Calu3 (cell line): Measurements from ENCODE around the gene BRD3OS. TPM values are rescaled to one million over a fixed set of nuclear protein-coding genes. Genes with fewer than 3 reads are reported as not detected.
A peak's percentile ranks its signal among the peaks of the same experiment; 100 is the strongest.

Experiments used
- BruUV-seq: library from RNA; stranded (reverse); fragments of 400-500 nt; replicated peaks from 2 replicates; lab custom pipeline; 2021; lab: Mats Ljungman, UMichigan
- CTCF ChIA-PET: fragments of 300-600 bp; sonication (Branson Sonifier 250); formaldehyde crosslinking; loops from one replicate; lab custom pipeline; 2022; ENCODE audit warnings: antibody characterized with exemption; lab: Charles Lee
- DNase-seq: peaks from one replicate; pipeline ENCODE4 v3.0.0; 2022
- H3K27ac Mint-ChIP-seq: one replicate; pipeline ENCODE4 v1.8.0; 2022; ENCODE audit warnings: mixed read lengths; ENCODE audit not compliant: unreplicated experiment
- H3K27me3 Mint-ChIP-seq: one replicate; pipeline ENCODE4 v1.8.0; 2022; ENCODE audit warnings: mixed read lengths; ENCODE audit not compliant: unreplicated experiment
- H3K36me3 Mint-ChIP-seq: one replicate; pipeline ENCODE4 v1.8.0; 2022; ENCODE audit warnings: mild to moderate bottlenecking, moderate library complexity, mixed read lengths; ENCODE audit not compliant: insufficient read depth, unreplicated experiment
- H3K4me1 Mint-ChIP-seq: one replicate; pipeline ENCODE4 v1.8.0; 2022; ENCODE audit warnings: mild to moderate bottlenecking, low read depth, mixed read lengths; ENCODE audit not compliant: unreplicated experiment
- H3K4me3 Mint-ChIP-seq: one replicate; pipeline ENCODE4 v1.8.0; 2022; ENCODE audit warnings: mild to moderate bottlenecking, low read depth, moderate library complexity, mixed read lengths; ENCODE audit not compliant: unreplicated experiment
- H3K9me3 Mint-ChIP-seq: one replicate; pipeline ENCODE4 v1.8.0; 2022; ENCODE audit warnings: low read depth, mixed read lengths; ENCODE audit not compliant: unreplicated experiment
- CTCF ChIP-seq: fragments of 200-600 bp; IDR thresholded peaks from one replicate; pipeline ENCODE4 v1.8.0; 2022; ENCODE audit warnings: antibody characterized with exemption; ENCODE audit not compliant: unreplicated experiment
- intact Hi-C: fragments of 100-400 bp; cut with micrococcal nuclease; formaldehyde crosslinking; loops from one replicate; pipeline ENCODE4 v1.10.0; 2022; ENCODE audit not compliant: unreplicated experiment
- total RNA-seq: library from RNA; stranded (reverse); gene quantifications from 2 replicates; pipeline ENCODE4 v1.2.3, GENCODE V29; 2022

Gene BRD3OS
- total RNA-seq, 1 experiment from 2014 or later, result 10.5 TPM

- Mint-ChIP-seq H3K4me3 (no peak overlapping the region), H3K36me3 (peaks cover 36% of the 10 kb centered on the region), H3K4me1 (no peaks in the 10 kb centered on the region), H3K27ac (no peak overlapping the region), H3K9me3 (no peaks in the 10 kb centered on the region), H3K27me3 (no peaks in the 10 kb centered on the region)
- BruUV-seq, result no TSS peak
- no peak for TF ChIP-seq CTCF
- CTCF ChIA-PET, result interaction anchor here (0.7 kb wide), 1 partner anchor 145 kb away, joined by 5 read pairs; no protein-coding TSS in a partner anchor
- no peak for DNase-seq
- intact Hi-C loops, result no loop called here
Observed at GRCh38 chr9:134030821-134031470, 5.7 kb downstream of the BRD3OS start.

- TF ChIP-seq CTCF, result no peak
- Mint-ChIP-seq H3K36me3 (peaks cover 40% of the 10 kb centered on the region), H3K4me1 (no peaks in the 10 kb centered on the region)
Observed at GRCh38 chr9:134031783-134032182, 6.5 kb downstream of the BRD3OS start.

GRCh38 chr9:134032456-134033222 lies 7.4 kb downstream of the BRD3OS start:
- no peaks in the 10 kb centered on the region for H3K4me1 Mint-ChIP-seq
- CTCF ChIA-PET, result interaction anchor here (0.9 kb wide), 1 partner anchor 317 kb away, joined by 3 read pairs; no protein-coding TSS in a partner anchor
- H3K4me3 Mint-ChIP-seq, result no peak overlapping the region
- peaks cover 39% of the 10 kb centered on the region for H3K36me3 Mint-ChIP-seq
- intact Hi-C loops, result no loop called here
- H3K9me3 Mint-ChIP-seq, result no peaks in the 10 kb centered on the region
- H3K27ac Mint-ChIP-seq, result no peak overlapping the region
- no peak for DNase-seq
- BruUV-seq, result TSS peak; percentile 20
- no peak for TF ChIP-seq CTCF
- H3K27me3 Mint-ChIP-seq, result no peaks in the 10 kb centered on the region

More at GRCh38 chr9:134031783-134032182, 6.5 kb downstream of the BRD3OS start:
- no TSS peak for BruUV-seq
- DNase-seq, result no peak
- H3K4me3 Mint-ChIP-seq, result no peak overlapping the region
- no peaks in the 10 kb centered on the region for H3K27me3 Mint-ChIP-seq
- H3K9me3 Mint-ChIP-seq, result no peaks in the 10 kb centered on the region
- intact Hi-C loops, result no loop called here
- H3K27ac Mint-ChIP-seq, result no peak overlapping the region
- CTCF ChIA-PET, result no interaction called here

GRCh38 chr9:134033516-134034214 lies 8.4 kb downstream of the BRD3OS start:
- Mint-ChIP-seq H3K27ac (no peak overlapping the region), H3K4me3 (no peak overlapping the region), H3K27me3 (no peaks in the 10 kb centered on the region), H3K36me3 (peaks cover 33% of the 10 kb centered on the region), H3K4me1 (no peaks in the 10 kb centered on the region), H3K9me3 (no peaks in the 10 kb centered on the region)
- no peak for TF ChIP-seq CTCF
- no TSS peak for BruUV-seq
- CTCF ChIA-PET, result interaction anchor here (0.9 kb wide), 1 partner anchor 318 kb away, joined by 3 read pairs; no protein-coding TSS in a partner anchor
- intact Hi-C loops, result no loop called here
- DNase-seq, result no peak
